HG02840 (cell line): ENCODE results near the gene NRG3.

ENCODE experiments used
- ATAC-seq: cut with Tn5 transposase; IDR thresholded peaks from one replicate; pipeline ENCODE4 v1.9.1; 2021; ENCODE audit warnings: mild to moderate bottlenecking, moderate library complexity, moderate number of reproducible peaks; ENCODE audit not compliant: unreplicated experiment, low FRiP score

NRG3 gene

DNA sequence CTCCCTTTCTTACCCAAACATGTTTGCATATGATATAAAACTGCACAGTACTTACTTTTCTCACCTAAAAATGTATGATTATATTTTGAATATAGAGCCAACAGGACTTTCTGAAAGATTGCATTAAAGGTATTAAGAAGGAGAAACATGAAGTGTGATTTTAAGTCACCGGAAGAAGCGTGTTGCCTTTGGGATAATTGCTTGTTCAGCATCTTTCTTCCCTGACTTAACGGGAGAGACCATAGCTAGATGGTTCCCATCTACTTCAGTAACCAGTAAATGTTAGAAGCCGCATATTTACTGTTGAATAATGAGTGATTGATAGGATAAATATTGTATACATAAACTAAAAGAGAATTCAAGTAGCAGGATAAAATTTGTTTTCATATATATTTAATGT lies 197.1 kb downstream of the NRG3 start:
- ATAC-seq, result no peak

DNA sequence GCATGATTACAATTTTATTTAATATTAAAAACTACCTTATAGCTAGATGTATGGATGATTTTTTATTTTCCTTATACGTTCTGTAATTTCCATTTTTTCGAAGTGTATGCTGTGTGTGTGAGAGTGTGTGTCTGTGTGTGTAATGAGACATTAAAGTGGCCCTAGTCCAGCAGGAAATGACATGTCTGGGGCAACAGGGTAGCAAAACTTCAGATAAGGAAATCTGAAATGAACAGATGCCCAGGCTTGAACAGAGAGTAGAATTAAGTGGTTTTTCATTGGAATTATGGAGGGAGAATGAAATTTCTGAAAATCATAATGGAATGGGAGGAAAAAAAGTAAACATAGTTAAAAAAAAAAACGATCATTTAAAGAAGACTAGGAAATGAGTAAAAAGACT lies 200.6 kb downstream of the NRG3 start:
- no peak for ATAC-seq

DNA sequence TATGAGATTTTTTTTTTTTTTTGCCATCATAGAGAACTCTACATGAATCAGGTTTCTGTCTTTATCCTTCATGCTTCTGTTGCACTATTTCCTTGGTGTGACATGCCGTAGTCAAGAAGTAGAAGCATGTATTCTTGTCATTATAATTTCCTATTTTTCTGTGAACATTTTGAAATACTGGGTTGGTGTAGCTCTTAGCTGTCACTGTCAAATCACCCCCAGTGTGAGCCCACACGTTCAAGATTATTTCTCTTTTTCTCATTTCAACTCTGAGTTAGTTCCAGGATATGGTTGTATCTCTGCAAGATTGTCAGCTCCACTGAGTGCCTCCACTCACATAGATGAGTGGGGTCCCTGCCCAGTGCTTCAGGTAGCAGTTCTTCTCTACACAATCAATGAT lies 209.5 kb downstream of the NRG3 start:
- ATAC-seq, result no peak

DNA sequence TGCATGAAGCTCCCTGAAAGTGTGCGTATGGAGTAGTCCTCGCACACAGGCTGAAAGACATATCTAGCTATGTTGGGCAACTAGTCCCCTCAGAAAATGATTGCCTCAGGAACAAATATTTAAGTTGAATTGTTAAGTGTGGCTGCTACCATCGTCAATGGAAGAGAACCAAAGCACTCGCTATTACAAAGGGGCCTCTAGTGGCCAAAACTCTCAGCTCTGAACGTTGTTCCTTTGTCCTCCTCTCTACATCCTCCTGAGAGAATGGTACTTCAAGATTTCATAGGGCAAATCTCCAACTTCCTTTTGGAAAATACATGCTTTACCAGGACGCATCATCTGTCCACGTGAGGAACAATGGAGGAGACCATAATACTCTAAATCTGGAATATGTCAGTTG lies 209.9 kb downstream of the NRG3 start:
- no peak for ATAC-seq

DNA sequence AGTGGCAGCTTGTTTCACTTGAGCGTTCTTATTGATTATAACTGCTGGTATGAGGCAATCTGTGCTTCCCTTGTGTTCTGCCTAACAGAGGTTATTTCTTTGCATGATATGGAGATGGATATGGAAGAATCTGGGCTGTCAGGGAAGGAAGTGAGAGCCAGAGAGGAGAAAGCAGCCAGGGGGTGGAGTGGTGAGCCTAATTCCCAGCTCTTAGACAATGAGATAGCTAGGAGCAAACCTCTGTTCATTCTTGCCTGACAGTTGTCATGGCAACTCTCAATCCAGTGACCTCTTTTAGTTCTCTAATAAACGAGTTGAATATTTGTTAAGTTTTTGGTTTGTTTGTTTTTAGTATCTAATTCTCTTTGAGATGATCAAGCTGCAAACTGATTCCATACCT lies 214.3 kb downstream of the NRG3 start:
- no peak for ATAC-seq

DNA sequence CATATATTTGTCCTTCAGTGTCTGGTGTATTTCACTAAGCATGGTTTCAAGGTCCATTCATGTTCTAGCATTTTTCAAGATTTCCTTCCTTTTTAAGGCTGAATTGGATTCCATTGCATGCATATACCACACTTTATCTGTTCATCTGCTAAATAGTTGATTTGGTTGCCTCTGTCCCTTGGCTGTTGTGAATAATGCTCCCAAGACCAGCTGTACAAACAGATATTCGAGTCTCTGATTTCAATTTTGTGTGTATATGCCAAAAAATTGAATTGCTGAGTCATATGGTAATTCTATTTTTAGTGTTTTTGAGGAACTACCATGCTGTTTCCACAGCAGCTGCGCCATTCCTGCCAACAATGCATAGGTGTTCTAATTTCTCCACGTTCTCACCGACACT lies 216.4 kb downstream of the NRG3 start:
- ATAC-seq, result no peak

DNA sequence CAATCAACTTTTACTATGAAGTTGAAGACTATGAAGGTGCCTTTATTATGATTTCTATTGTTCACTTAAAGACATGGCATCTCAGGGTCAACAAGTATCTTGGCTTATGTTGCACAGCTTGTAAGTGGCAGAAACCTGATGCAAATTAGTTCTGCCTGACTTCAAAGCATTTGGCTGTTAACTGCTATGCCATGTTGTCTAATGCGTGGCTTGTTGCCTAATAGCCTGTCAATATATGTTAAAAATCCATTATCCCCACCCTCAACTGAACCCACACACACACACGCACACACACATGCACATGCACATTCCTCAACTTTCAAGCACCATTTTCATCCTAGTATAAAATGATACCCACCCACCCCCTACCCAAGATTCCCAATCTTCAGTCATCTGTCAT lies 217.1 kb downstream of the NRG3 start:
- ATAC-seq, result no peak

DNA sequence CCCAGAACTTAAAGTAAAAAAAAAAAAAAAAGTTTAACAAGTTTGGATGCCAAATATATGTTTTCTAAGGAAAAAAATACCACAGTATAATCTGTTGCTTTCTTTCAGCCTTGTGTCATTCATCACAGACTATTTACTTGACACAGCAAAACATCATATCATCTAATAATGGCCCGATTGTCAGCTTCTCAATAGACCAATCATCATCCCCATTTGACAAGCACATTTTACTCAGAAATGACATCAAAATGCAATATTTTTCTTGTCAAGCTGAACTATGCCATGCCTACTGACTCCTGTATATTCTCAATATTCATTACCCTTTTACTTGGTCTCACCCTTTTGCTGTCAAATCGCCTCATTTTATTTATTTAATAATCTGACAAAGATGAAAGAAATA lies 249.7 kb downstream of the NRG3 start:
- no peak for ATAC-seq

DNA sequence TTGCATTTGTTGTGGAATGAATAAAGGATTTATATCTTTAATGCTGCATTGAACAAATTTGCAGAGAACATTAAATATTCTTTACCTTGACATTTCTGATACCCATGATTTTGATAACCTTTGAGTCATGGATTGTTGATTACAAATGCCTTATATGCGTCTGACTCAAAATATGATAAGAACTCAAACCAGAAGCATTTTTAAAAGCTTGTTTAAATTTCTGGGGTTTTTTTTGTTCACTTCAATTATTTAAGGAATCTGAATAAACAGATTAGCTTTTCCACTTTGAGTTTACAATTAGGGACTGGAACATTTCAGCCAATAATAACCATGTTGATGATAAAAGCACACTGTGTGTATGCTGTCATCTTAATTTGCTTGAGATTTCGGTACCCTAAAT lies 253.5 kb downstream of the NRG3 start:
- no peak for ATAC-seq

DNA sequence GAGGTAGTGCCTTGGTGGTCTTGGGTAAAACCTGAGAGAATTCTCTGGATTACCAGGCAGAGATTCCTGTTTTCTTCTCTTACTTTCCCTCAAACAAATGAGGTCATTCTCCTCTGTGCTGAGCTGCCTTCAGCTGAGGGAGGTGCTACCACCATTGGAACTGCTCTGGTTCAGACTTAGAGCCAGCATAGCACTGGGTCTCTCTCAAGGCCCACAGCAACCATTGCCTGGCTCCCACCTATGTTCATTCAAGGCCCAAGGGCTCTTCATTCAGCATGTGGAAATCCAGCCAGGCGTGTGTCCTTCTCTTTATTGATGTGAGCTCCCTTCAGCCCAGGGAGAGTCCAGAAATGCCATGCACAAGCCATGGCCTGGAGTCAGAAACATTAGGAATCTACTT lies 261.1 kb downstream of the NRG3 start:
- no peak for ATAC-seq

DNA sequence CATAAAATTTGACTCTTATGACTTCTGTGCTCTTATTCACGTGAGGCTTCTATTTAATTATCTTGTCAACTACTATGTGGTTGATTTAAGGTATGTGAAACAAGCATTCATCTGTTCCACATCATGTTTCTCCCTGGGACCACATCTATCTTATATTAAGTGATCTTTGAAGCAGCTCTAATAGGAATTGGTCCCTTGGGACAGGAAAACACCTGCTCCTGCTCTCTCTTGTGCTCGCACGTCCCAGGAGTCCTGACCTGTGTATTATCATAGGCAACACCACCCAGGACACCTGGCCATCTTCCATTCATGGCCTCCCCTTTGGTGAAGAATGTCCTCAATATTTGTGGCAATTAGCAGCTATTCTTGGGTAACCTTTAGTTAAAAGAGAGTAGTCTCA lies 269.2 kb downstream of the NRG3 start:
- ATAC-seq, result no peak

DNA sequence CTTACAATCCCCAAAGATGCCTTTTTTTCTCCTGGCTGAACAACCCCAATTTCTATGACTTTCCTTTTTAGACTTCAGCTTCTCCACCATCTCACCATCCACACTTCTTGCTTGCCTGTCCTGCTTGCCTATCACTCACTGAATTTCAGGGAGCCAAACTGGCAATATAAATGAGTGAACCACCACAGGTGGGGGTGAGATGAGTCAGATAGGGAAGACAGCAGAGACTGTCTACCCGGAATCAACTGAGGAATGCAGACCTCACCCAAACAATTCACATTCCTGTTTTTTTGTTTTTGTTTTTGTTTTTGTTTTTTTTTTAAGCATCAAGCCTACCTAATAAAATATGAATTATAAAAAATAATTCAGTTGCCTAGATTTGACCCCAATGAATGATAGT lies 273.8 kb downstream of the NRG3 start:
- ATAC-seq, result no peak

DNA sequence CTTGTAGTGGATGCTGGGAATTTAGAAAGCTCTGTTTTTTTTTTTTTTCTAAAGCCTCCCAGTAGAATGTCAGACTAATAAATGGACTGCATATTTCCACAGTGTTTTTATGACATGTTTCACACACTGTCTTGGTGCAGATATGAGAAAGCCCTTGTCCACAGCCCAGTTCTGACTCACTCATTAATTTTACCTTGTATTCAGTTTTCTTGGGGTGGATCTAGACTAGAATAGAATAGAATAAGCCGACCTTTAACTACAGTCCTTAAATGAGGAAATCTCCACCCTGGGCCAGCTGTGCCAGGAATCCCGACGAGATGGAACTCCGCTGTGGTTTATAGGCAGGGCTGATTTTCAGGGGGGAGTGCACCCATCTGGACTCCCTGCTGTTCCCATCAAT lies 274.7 kb downstream of the NRG3 start:
- no peak for ATAC-seq

DNA sequence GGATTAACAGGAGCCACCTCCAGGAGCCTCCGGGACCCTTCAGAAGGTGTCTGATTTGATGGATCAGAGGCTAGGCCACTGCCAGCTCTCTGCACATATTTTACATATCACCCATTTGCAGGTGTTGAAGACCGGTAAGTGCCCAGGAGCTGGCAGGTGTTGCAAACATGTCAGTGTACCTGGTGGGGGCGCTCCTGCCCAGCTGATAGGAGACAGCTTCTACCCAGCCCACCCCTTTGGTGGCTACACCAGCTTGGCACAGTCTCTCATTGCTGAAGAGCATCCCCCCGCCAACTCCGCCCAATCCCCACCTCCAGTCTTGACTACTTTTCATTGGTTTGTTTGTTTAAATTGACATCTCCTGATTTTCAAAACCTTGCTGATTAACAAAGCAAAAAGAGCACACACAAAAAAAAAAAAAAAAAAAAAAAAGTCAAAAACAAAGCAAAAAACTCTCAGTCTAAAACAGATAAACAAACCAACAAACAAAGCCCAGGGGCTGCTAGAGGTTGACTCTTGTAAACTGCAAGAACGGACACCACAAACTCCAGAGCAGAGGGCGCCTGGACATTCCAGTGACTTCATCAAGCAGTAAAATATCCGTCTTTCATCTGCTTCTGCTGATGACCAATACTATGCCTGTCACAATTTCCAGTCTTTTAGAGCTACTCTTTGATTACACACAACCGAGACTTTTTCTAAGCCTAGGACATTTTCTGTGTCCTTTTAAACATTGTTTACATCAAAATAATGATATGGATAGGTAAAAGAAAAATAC lies 275.3 kb downstream of the NRG3 start:
- no peak for ATAC-seq

DNA sequence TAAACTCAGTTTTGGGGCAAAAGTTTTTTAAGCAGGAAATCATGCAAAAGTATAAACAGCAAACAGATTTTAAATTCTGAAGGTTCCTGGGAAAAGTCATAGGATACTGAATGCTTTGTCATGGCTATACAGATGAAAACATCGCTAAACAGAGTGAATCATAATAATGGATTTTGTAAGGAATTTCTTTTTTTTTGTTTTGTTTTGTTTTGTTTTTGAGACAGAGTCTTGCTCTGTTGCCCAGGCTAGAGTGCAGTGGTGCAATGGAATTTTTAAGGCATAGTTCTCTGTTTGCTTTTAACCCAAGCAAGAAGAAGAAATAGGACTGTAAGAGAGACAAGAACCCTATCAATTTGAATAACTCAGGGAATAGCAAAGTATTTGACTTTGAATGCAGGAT lies 285.3 kb downstream of the NRG3 start:
- ATAC-seq, result no peak

DNA sequence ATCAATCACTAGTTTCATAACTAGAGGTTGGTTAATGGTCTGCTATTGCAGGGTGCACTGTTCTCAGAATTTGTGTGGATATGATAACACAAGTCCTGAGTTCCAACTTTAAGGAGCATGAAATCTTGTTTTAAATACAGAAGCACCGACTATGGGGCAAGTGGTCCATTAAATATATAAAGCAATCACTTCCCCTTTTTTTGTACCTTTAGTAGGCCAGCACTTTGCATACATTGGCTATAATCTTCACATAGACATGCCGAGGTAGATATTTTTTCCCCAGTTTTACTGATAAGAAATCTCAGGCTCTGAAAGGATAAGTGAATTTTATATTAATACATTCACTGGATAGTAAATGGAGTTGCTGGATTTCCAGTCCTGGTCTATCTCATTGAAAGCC lies 286.3 kb downstream of the NRG3 start:
- ATAC-seq, result no peak

DNA sequence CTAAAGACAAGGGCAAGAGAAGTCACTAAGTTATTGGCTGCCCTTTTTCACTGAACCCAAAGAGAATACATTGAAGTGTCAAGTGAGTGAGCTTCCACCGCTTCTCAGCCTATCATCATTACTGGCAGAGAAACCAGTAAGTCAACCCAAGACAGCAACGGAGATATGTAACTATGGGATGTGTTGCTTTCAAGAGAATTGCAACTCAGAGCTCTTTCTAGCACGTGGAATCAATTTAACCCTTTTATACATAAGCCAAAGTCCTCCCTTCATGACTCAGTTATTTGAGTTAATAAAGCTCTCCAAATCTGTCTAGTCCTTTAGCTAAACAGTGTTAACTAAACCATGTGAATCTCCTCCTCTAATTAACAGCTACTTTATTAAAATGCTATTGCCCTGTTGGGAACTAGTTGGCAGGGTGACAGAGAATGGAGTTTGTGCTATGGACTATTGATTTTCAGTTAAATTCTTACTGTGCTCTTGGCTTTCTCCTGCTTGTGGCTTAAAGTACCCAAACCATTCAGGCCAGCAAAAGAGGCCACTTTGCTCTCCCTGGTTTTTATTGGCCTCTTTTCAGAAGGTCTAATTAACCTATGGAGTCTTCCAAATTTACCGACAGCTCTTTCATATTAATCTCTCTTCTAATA lies 287.7 kb downstream of the NRG3 start:
- ATAC-seq, result no peak

DNA sequence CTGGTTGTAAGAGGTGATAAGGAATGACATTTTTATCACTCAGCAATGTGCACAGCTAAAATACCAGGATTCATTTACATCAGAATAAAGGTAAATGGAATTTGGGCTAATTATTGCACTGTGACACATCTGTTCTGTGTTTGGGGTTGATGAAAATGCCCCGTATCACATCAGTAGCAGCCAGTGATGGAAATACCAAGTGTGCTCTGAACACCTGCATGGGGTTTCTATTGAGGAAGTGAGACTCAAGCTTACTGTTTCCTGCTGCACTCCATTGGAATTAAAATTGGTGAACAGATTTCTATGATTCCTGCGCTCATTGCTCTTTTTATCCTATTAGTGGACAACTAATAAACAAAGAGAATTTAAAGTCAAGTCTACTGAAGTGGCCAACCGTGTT lies 296.9 kb downstream of the NRG3 start:
- ATAC-seq, result no peak

DNA sequence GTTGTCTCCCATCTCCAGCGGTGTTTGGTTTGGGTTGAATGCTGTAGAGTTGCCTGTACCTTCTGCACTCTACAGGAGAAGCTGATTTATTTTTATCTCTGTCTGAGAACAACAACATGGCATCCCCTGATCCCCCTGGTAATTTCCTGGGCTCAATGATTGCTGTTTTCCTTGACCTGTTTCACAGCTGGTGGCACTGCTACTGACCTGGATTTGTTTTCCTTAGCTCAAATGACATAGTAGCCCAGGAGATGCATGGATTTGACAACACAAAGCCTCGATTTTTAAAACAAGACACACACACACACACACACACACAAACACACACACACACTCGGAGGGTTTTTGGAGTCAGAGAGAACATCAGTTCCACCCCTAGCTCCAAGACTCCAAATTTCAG lies 301.6 kb downstream of the NRG3 start:
- no peak for ATAC-seq

DNA sequence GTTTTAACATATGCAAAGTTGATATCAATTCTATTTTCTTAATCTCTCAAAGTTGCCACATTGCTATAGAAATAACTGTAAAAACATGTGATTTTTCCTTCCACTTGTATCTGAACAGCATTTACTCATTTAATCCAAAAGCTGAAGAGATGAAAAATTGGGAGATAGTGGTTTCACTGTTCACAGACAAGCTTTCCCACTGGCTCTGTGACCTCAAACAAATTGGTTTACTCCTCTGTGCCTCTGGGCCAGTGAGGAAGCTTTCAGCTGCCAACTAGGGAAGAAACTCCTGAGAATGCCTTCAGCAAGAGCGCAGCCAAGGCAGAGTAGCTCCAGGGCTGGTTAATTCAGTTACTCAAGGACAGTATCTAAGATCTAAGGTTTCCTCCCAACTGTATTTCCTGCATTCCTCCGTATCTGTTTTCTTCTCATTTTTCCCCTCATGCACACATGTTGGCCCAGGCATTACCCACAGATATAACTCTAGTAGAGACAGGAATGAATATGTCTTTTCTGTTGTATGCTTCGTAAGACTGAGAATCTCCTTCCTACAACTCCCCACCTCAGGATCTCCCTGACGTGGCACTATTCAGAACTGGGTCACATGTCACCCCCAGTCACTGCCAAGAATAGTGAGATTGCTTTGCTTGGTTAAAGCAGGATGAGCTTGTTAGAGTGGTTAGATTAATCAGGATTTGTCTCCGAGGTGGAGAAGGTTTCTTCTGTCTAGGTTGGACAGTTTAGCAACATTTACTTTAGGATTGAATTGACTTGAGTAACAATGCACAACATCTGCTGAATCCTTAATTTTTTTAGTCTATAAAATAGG lies 315.7 kb downstream of the NRG3 start:
- ATAC-seq, result no peak

DNA sequence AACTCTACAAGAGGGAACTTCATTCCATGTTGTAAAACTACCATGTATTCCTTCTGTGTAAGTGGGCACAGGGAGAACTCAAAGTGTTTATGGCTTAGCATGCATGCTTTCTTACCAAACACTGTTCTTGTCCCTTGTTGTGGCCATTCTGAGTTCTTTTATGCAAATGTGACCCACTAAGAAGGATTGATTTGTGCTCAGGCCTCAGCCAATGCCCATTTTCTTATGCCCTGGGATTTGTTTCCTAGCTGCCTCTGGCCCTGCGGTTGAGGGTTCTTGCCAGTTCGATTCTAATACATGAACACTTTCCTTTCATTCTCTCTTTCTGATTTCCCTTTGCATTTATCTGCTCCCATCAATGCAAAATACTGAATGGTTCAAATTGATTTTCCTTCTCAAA lies 316.7 kb downstream of the NRG3 start:
- ATAC-seq, result no peak

DNA sequence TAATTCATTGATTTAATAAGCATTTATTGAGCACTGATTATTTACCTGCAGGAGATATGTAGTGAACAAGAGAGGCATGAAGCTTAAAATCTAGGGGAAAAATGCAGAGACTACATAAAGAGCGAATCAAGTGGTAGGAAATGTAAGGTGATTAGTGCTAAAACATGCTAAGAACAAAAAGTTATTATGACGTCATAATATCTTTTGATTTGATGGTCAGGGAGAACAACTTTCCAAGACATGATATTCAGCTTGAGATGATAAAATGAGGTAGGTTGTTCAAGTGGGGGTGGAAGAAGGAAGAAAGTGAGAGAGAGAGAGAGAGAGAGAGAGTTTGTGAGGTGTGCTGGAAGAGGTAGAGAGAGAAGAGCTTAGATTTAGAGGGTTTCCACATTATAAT lies 317.7 kb downstream of the NRG3 start:
- no peak for ATAC-seq
